RWPE2 (cell line): ENCODE measurements around the gene LRRC8B.

Experiments used
- ATAC-seq: fragments of 200-7000 bp; cut with Tn5 transposase; 3 replicates; pipeline ENCODE4 v1.9.1; 2021; ENCODE audit warnings: low read depth
- DNase-seq: peaks from one replicate; pipeline ENCODE4 v3.0.0-alpha.2; 2020; ENCODE audit warnings: low spot score
- H3K27ac ChIP-seq: fragments of 450-650 bp; 2 replicates; pipeline ENCODE4 v1.5.1; 2017; ENCODE audit warnings: mild to moderate bottlenecking; ENCODE audit not compliant: poor library complexity, severe bottlenecking
- H3K27me3 ChIP-seq: fragments of 250-450 bp; sonication (Bioruptor Pico); 2 replicates; pipeline ENCODE4 v1.5.1; 2021; ENCODE audit warnings: mild to moderate bottlenecking, moderate library complexity; ENCODE audit not compliant: insufficient read depth, poor library complexity, severe bottlenecking
- H3K36me3 ChIP-seq: fragments of 250-450 bp; sonication (Bioruptor Pico); 2 replicates; pipeline ENCODE4 v1.5.1; 2020; ENCODE audit warnings: low read depth, mild to moderate bottlenecking, moderate library complexity
- H3K4me1 ChIP-seq: fragments of 250-450 bp; sonication (Bioruptor Pico); 2 replicates; pipeline ENCODE4 v1.5.1; 2021; ENCODE audit warnings: mild to moderate bottlenecking, moderate library complexity; ENCODE audit not compliant: insufficient read depth, poor library complexity, severe bottlenecking
- H3K4me3 ChIP-seq: fragments of 250-450 bp; sonication (Bioruptor Pico); 2 replicates; pipeline ENCODE4 v1.5.1; 2021; ENCODE audit warnings: mild to moderate bottlenecking, moderate library complexity; ENCODE audit not compliant: severe bottlenecking
- H3K9me3 ChIP-seq: fragments of 250-450 bp; sonication (Bioruptor Pico); 2 replicates; pipeline ENCODE4 v1.5.1; 2021; ENCODE audit warnings: mild to moderate bottlenecking, moderate library complexity; ENCODE audit not compliant: severe bottlenecking
- TF ChIP-seq, protein P1 (sequence below): fragments of 450-650 bp; IDR thresholded peaks from one replicate; pipeline ENCODE4 v1.5.1; 2017; ENCODE audit warnings: mild to moderate bottlenecking, moderate library complexity; ENCODE audit not compliant: poor library complexity, severe bottlenecking

The LRRC8B gene

DNA sequence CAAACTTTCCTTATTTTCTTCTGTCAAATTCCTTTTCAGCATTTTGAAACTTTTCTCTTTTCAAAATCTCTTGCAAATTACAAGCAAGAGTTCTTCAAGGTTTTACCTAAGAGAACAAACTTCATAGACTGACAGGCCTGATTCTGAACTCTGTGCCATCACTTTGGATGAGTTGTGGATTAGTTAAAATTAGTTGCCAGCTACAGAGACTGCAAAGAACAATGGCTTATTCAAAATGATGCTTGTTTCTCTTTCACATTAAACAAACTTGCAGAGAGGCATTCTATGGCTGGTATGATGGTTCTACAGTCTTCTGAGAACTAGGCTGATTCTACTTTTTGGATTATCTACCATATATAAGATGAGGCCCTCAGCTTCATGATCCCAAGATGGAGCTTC lies 3.8 kb downstream of the LRRC8B start:
- Histone ChIP-seq H3K27me3 (no peaks in the 10 kb centered on the region), H3K4me3 (no peak overlapping the region), H3K36me3 (no peaks in the 10 kb centered on the region), H3K27ac (no peak overlapping the region), H3K9me3 (no peaks in the 10 kb centered on the region), H3K4me1 (no peaks in the 10 kb centered on the region)
- DNase-seq (no peak), ATAC-seq (no peak)
- TF ChIP-seq, protein P1, sequence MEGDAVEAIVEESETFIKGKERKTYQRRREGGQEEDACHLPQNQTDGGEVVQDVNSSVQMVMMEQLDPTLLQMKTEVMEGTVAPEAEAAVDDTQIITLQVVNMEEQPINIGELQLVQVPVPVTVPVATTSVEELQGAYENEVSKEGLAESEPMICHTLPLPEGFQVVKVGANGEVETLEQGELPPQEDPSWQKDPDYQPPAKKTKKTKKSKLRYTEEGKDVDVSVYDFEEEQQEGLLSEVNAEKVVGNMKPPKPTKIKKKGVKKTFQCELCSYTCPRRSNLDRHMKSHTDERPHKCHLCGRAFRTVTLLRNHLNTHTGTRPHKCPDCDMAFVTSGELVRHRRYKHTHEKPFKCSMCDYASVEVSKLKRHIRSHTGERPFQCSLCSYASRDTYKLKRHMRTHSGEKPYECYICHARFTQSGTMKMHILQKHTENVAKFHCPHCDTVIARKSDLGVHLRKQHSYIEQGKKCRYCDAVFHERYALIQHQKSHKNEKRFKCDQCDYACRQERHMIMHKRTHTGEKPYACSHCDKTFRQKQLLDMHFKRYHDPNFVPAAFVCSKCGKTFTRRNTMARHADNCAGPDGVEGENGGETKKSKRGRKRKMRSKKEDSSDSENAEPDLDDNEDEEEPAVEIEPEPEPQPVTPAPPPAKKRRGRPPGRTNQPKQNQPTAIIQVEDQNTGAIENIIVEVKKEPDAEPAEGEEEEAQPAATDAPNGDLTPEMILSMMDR, result no peak

DNA sequence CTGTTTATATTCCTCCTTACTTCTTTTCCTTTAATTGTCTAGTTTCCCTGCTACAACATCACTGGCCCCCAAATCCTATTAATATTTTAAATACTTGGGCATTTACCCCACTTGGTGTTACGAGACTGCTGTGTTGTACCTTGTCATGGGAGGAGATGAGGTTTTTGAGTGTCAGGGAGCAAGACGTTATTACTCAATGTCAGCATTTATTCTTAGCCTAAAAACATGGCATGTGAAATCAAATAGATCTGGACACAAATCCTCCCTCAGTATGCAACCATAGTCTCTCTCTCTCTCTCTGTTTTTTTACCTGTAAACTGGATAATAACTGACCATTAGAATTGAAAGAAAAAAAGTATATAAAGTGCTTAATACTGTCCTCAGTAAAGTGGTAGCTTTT lies 4.6 kb downstream of the LRRC8B start:
- no peak for DNase-seq
- TF ChIP-seq, protein P1, result no peak
- Histone ChIP-seq H3K36me3 (no peaks in the 10 kb centered on the region), H3K4me3 (no peak overlapping the region), H3K4me1 (no peaks in the 10 kb centered on the region), H3K27me3 (no peaks in the 10 kb centered on the region), H3K9me3 (no peaks in the 10 kb centered on the region), H3K27ac (no peak overlapping the region)
- no peak for ATAC-seq

DNA sequence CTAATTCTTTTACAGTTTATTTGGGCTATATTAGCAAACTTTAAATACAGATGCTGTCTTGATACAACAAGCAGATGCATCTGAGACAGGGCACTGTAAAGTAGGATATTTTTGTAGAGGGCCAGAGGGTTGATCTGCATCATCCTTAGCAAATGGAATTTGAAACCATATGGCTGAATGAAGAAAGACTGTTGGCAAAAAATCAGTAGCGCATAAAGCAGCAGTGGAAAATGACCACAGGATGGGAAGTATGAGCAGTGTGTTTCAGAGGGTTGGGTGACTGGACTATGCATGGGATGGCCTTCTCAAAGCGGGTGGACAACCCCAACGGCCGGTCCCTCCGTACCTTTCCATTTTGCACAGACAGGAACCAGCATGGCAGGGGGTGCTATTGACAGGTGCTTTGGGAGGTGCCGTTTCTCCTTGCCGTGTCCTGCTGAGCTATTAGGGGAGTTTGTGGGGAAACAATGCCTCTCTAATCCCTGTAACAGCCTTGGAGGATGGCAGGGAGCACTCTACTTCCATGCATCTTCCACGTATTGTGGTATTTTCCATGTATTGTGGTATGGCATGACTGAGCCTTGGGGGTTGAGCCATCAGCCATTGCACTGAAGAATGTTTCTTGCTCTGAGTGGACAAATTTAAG lies 5.9 kb downstream of the LRRC8B start:
- Histone ChIP-seq H3K4me3 (no peak overlapping the region), H3K4me1 (no peaks in the 10 kb centered on the region), H3K27me3 (no peaks in the 10 kb centered on the region), H3K9me3 (no peaks in the 10 kb centered on the region), H3K27ac (no peak overlapping the region), H3K36me3 (no peaks in the 10 kb centered on the region)
- no peak for DNase-seq
- TF ChIP-seq, protein P1, result no peak
- ATAC-seq, result no peak

DNA sequence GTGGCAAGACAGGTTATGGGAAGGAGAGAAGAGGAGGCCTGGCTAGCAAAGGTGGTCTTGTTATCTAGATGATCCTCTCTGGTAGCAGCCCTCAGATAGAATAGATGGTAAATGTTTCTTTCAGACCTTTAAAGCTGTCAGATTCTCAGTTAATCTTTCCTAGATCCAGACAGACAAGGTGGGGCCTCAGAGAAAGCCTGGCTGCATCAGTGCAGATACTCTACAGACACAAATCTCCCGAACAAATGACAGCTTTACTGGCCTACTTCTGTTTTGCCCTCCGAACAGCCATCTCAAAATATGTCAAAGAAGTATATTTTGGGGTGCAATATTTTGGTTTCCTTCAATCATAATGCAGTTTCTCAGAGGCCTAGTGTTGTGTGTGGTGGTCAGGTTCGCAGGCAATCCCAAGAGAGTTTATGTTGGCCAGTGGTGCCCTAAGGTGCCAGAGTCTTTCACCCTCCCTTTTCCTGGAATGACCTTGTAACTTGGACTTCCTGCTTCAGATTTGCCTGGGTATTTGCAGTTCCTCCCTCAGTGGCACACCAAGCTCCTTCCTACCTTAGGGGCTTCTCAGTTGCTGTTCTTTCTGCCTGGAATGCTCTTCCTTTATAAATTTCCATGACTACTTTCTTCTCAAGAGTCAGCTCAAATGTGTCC lies 7.0 kb downstream of the LRRC8B start:
- ATAC-seq (no peak), DNase-seq (no peak)
- TF ChIP-seq, protein P1, result no peak
- Histone ChIP-seq H3K27ac (no peak overlapping the region), H3K27me3 (no peaks in the 10 kb centered on the region), H3K36me3 (no peaks in the 10 kb centered on the region), H3K9me3 (no peaks in the 10 kb centered on the region), H3K4me1 (no peaks in the 10 kb centered on the region), H3K4me3 (no peak overlapping the region)

DNA sequence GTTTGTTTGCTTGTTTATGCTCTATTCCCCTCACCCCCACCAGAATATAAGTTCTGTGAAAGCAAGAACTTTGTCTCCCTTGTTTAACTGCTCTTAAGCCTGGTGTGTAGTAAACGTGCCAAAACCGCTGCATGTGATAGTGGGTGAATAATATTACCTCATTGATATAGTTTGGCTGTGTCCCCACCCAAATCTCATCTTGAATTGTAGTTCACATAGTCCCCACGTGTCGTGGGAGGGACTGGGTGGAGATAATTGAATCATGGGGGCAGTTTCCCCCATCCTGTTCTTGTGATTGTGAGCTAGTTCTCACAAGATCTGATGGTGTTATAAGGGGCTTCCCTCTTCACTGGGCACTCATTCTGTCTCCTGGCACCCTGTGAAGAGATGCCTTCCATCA lies 7.6 kb downstream of the LRRC8B start:
- no peaks in the 10 kb centered on the region for H3K36me3 ChIP-seq

More for the DNA sequence above, 7.6 kb downstream of the LRRC8B start:
- Histone ChIP-seq H3K27ac (no peak overlapping the region), H3K4me1 (no peaks in the 10 kb centered on the region), H3K4me3 (no peak overlapping the region), H3K27me3 (no peaks in the 10 kb centered on the region), H3K9me3 (no peaks in the 10 kb centered on the region)
- ATAC-seq (no peak), DNase-seq (no peak)
- TF ChIP-seq, protein P1, result no peak
